Hematopoietic multipotent progenitor cell (in vitro differentiated cells): ENCODE results near the gene HOXD3. TPM values are rescaled to one million over a fixed set of nuclear protein-coding genes. Genes with fewer than 3 reads are reported as not detected.

Source experiments
- DNase-seq, 3 donors: peaks; one replicate each; pipeline ENCODE4 v3.0.0-alpha.2; 2011 to 2015; ENCODE audit warnings: low read depth in 2 of 3, low spot score in 2 of 3
- total RNA-seq: library from RNA; depleted of rRNA; stranded (reverse); fragments of >200 nt; gene quantifications from one replicate; pipeline ENCODE4 v1.2.3, GENCODE V29; 2012

HOXD3 gene
- total RNA-seq, 1 donor, result not detected

GRCh38 chr2:176161825-176162626 is 4.9 kb downstream of the HOXD3 start:
- DNase-seq, result no peak

GRCh38 chr2:176162911-176163671 is 6.0 kb downstream of the HOXD3 start:
- no peak for DNase-seq

GRCh38 chr2:176163672-176164056 is 6.6 kb downstream of the HOXD3 start:
- DNase-seq, result no peak

GRCh38 chr2:176164201-176164600 is 7.1 kb downstream of the HOXD3 start:
- DNase-seq, result no peak

- DNase-seq, result no peak
Measured at GRCh38 chr2:176164611-176165369, 7.7 kb downstream of the HOXD3 start.

GRCh38 chr2:176165370-176166050 is 8.4 kb downstream of the HOXD3 start:
- DNase-seq, result no peak

GRCh38 chr2:176166272-176166671 is 9.2 kb downstream of the HOXD3 start:
- no peak for DNase-seq

- DNase-seq, result no peak
Measured at GRCh38 chr2:176167398-176167797, 10.3 kb downstream of the HOXD3 start.

- DNase-seq, result no peak
Measured at GRCh38 chr2:176169181-176169580, 12.1 kb downstream of the HOXD3 start.

- no peak for DNase-seq
Measured at GRCh38 chr2:176169711-176170110, 12.6 kb downstream of the HOXD3 start.

GRCh38 chr2:176170602-176171305 is 13.6 kb downstream of the HOXD3 start:
- DNase-seq, result no peak

- DNase-seq, result no peak
Measured at GRCh38 chr2:176171351-176172006, 14.4 kb downstream of the HOXD3 start.

- DNase-seq, result no peak
Measured at GRCh38 chr2:176172007-176172894, 15.1 kb downstream of the HOXD3 start.

GRCh38 chr2:176172895-176173566 is 15.9 kb downstream of the HOXD3 start:
- no peak for DNase-seq

GRCh38 chr2:176173567-176174381 is 16.7 kb downstream of the HOXD3 start:
- no peak for DNase-seq

- no peak for DNase-seq
Measured at GRCh38 chr2:176174382-176174823, 17.3 kb downstream of the HOXD3 start.
